Measurements from ENCODE around the gene FNIP1. TPM values are rescaled to one million over a fixed set of nuclear protein-coding genes. Genes with fewer than 3 reads are reported as not detected.
"Not testable (repeated sequence)": the region's sequence is repeated elsewhere in the genome, so short reads cannot be mapped to it uniquely, and the experiment has no call there.

FNIP1 gene
- total RNA-seq, 1 donor from 2014 or later, result 30.6 TPM

GRCh38 chr5:131718487-131719014 lies 78.3 kb downstream of the FNIP1 start:
- no peaks in the 10 kb centered on the region for H3K4me1 Mint-ChIP-seq (ENCODE audit: unreplicated experiment)
- H3K36me3 Mint-ChIP-seq (ENCODE audit: low read depth, unreplicated experiment), result peaks cover 23% of the 10 kb centered on the region
- no peak overlapping the region for H3K27ac Mint-ChIP-seq (ENCODE audit: unreplicated experiment)
- TF ChIP-seq CTCF (IDR thresholded peaks at IDR 0.05; ENCODE audit: unreplicated experiment), result no peak
- H3K27me3 Mint-ChIP-seq (ENCODE audit: unreplicated experiment), result no peaks in the 10 kb centered on the region
- H3K9me3 Mint-ChIP-seq (ENCODE audit: unreplicated experiment), result no peaks in the 10 kb centered on the region
- DNase-seq (ENCODE audit: low spot score), result no peak
- no peak overlapping the region for H3K4me3 Mint-ChIP-seq (ENCODE audit: unreplicated experiment)

- H3K4me1 Mint-ChIP-seq (ENCODE audit: unreplicated experiment); H3K4me3 Mint-ChIP-seq (ENCODE audit: unreplicated experiment); H3K9me3 Mint-ChIP-seq (ENCODE audit: unreplicated experiment); DNase-seq (ENCODE audit: low spot score); H3K27ac Mint-ChIP-seq (ENCODE audit: unreplicated experiment); H3K27me3 Mint-ChIP-seq (ENCODE audit: unreplicated experiment): not testable (repeated sequence)
- peaks cover 23% of the 10 kb centered on the region for H3K36me3 Mint-ChIP-seq (ENCODE audit: low read depth, unreplicated experiment)
Observed at GRCh38 chr5:131717164-131717563, 79.7 kb downstream of the FNIP1 start.

- peaks cover 23% of the 10 kb centered on the region for H3K36me3 Mint-ChIP-seq (ENCODE audit: low read depth, unreplicated experiment)
- no peak for TF ChIP-seq CTCF (IDR thresholded peaks at IDR 0.05; ENCODE audit: unreplicated experiment)
- DNase-seq (ENCODE audit: low spot score), result no peak
- no peaks in the 10 kb centered on the region for H3K4me1 Mint-ChIP-seq (ENCODE audit: unreplicated experiment)
- no peak overlapping the region for H3K4me3 Mint-ChIP-seq (ENCODE audit: unreplicated experiment)
- no peaks in the 10 kb centered on the region for H3K27me3 Mint-ChIP-seq (ENCODE audit: unreplicated experiment)
- no peak overlapping the region for H3K27ac Mint-ChIP-seq (ENCODE audit: unreplicated experiment)
- no peaks in the 10 kb centered on the region for H3K9me3 Mint-ChIP-seq (ENCODE audit: unreplicated experiment)
Observed at GRCh38 chr5:131716650-131717049, 80.2 kb downstream of the FNIP1 start.

GRCh38 chr5:131710391-131710790 lies 86.4 kb downstream of the FNIP1 start:
- TF ChIP-seq CTCF (IDR thresholded peaks at IDR 0.05; ENCODE audit: unreplicated experiment), result no peak
- Mint-ChIP-seq H3K27me3 (ENCODE audit: unreplicated experiment) (no peaks in the 10 kb centered on the region), H3K27ac (ENCODE audit: unreplicated experiment) (no peak overlapping the region), H3K4me3 (ENCODE audit: unreplicated experiment) (no peak overlapping the region), H3K4me1 (ENCODE audit: unreplicated experiment) (no peaks in the 10 kb centered on the region), H3K36me3 (ENCODE audit: low read depth, unreplicated experiment) (peaks cover 11% of the 10 kb centered on the region), H3K9me3 (ENCODE audit: unreplicated experiment) (no peaks in the 10 kb centered on the region)
- no peak for DNase-seq (ENCODE audit: low spot score)

GRCh38 chr5:131709043-131709442 lies 87.8 kb downstream of the FNIP1 start:
- Mint-ChIP-seq H3K4me3 (ENCODE audit: unreplicated experiment) (no peak overlapping the region), H3K36me3 (ENCODE audit: low read depth, unreplicated experiment) (peaks cover 4% of the 10 kb centered on the region), H3K9me3 (ENCODE audit: unreplicated experiment) (no peaks in the 10 kb centered on the region), H3K4me1 (ENCODE audit: unreplicated experiment) (no peaks in the 10 kb centered on the region), H3K27ac (ENCODE audit: unreplicated experiment) (no peak overlapping the region), H3K27me3 (ENCODE audit: unreplicated experiment) (no peaks in the 10 kb centered on the region)
- DNase-seq (ENCODE audit: low spot score), result no peak
- TF ChIP-seq CTCF (IDR thresholded peaks at IDR 0.05; ENCODE audit: unreplicated experiment), result no peak

Data from endothelial cell (in vitro differentiated cells).